NCI-H2227 treated with DMSO at 0.1 percent for 48 hours (cell line): ENCODE data around the gene HGF.

Experiments used
- DNase-seq: peaks from one replicate; lab custom pipeline; 2025; lab: John Stamatoyannopoulos, UW

Gene HGF

GRCh38 chr7:81682873-81683272, 87.0 kb downstream of the HGF start:
- no peak for DNase-seq

- no peak for DNase-seq
These were observed 89.7 kb downstream of the HGF start for GRCh38 chr7:81680120-81680519.

- no peak for DNase-seq
These were observed 93.0 kb downstream of the HGF start for GRCh38 chr7:81676813-81677212.

GRCh38 chr7:81676105-81676811, 93.6 kb downstream of the HGF start:
- no peak for DNase-seq

- DNase-seq: no peak
These were observed 95.4 kb downstream of the HGF start for GRCh38 chr7:81674431-81674830.

GRCh38 chr7:81672872-81673271, 97.0 kb downstream of the HGF start:
- DNase-seq: no peak

- DNase-seq: no peak
These were observed 100.3 kb downstream of the HGF start for GRCh38 chr7:81669476-81670105.

GRCh38 chr7:81666209-81666608, 103.6 kb downstream of the HGF start:
- no peak for DNase-seq

- no peak for DNase-seq
These were observed 104.6 kb downstream of the HGF start for GRCh38 chr7:81665236-81665635.

- DNase-seq: no peak
These were observed 105.5 kb downstream of the HGF start for GRCh38 chr7:81664304-81664703.

- DNase-seq: no peak
These were observed 107.3 kb downstream of the HGF start for GRCh38 chr7:81662531-81662930.

GRCh38 chr7:81659697-81660395, 110.0 kb downstream of the HGF start:
- DNase-seq: no peak

GRCh38 chr7:81657551-81657950, 112.3 kb downstream of the HGF start:
- no peak for DNase-seq

- DNase-seq: no peak
These were observed 114.6 kb downstream of the HGF start for GRCh38 chr7:81655271-81655670.

- DNase-seq: no peak
These were observed 117.6 kb downstream of the HGF start for GRCh38 chr7:81652225-81652624.
